HG03095 (cell line): ENCODE measurements around the gene FBXO24.

Experiments
- ATAC-seq: cut with Tn5 transposase; IDR thresholded peaks from one replicate; pipeline ENCODE4 v1.9.1; 2021; ENCODE audit warnings: moderate library complexity; ENCODE audit not compliant: unreplicated experiment

Gene FBXO24

GRCh38 chr7:100589341-100589947 is 3.3 kb downstream of the FBXO24 start:
- ATAC-seq: no peak

- ATAC-seq: no peak
These were observed 4.1 kb downstream of the FBXO24 start for GRCh38 chr7:100590077-100590737.

GRCh38 chr7:100591596-100591995 is 5.5 kb downstream of the FBXO24 start:
- no peak for ATAC-seq

- no peak for ATAC-seq
These were observed 9.1 kb downstream of the FBXO24 start for GRCh38 chr7:100595188-100595587.

GRCh38 chr7:100598425-100598824 is 12.3 kb downstream of the FBXO24 start:
- no peak for ATAC-seq

GRCh38 chr7:100599911-100600729 is 14.0 kb downstream of the FBXO24 start:
- ATAC-seq: no peak

GRCh38 chr7:100600730-100601038 is 14.6 kb downstream of the FBXO24 start:
- ATAC-seq: no peak

GRCh38 chr7:100602889-100603725 is 17.0 kb downstream of the FBXO24 start:
- ATAC-seq: no peak

- ATAC-seq: no peak
These were observed 17.5 kb downstream of the FBXO24 start for GRCh38 chr7:100603726-100604027.

- peak; percentile 62 for ATAC-seq
These were observed 18.2 kb downstream of the FBXO24 start for GRCh38 chr7:100604028-100604975.

GRCh38 chr7:100604976-100605911 is 19.1 kb downstream of the FBXO24 start:
- no peak for ATAC-seq

- no peak for ATAC-seq
These were observed 20.2 kb downstream of the FBXO24 start for GRCh38 chr7:100606313-100606712.

- no peak for ATAC-seq
These were observed 21.0 kb downstream of the FBXO24 start for GRCh38 chr7:100607111-100607510.

- ATAC-seq: no peak
These were observed 23.8 kb downstream of the FBXO24 start for GRCh38 chr7:100609958-100610357.

GRCh38 chr7:100611983-100612729 is 26.0 kb downstream of the FBXO24 start, which contains the start of gene MOSPD3:
Gene MOSPD3 (plus strand): TSS chr7:100612540. CDS start chr7:100612792, 252 bp downstream.
- ATAC-seq: peak; percentile 90

GRCh38 chr7:100612730-100613390 is 26.7 kb downstream of the FBXO24 start:
- no peak for ATAC-seq

- no peak for ATAC-seq
These were observed 27.5 kb downstream of the FBXO24 start for GRCh38 chr7:100613412-100614175.
